SH-SY5Y (cell line): Measurements from ENCODE around the gene FOSL1.

Experiments
- GATA2 ChIP-seq: IDR thresholded peaks from 2 replicates; pipeline ENCODE4 v1.6.1; 2011; ENCODE audit warnings: mild to moderate bottlenecking, low read depth, low read length
- GATA3 ChIP-seq: IDR thresholded peaks from 2 replicates; pipeline ENCODE4 v1.6.1; 2011; ENCODE audit warnings: low read depth, mild to moderate bottlenecking, low read length, moderate library complexity

The FOSL1 gene

DNA sequence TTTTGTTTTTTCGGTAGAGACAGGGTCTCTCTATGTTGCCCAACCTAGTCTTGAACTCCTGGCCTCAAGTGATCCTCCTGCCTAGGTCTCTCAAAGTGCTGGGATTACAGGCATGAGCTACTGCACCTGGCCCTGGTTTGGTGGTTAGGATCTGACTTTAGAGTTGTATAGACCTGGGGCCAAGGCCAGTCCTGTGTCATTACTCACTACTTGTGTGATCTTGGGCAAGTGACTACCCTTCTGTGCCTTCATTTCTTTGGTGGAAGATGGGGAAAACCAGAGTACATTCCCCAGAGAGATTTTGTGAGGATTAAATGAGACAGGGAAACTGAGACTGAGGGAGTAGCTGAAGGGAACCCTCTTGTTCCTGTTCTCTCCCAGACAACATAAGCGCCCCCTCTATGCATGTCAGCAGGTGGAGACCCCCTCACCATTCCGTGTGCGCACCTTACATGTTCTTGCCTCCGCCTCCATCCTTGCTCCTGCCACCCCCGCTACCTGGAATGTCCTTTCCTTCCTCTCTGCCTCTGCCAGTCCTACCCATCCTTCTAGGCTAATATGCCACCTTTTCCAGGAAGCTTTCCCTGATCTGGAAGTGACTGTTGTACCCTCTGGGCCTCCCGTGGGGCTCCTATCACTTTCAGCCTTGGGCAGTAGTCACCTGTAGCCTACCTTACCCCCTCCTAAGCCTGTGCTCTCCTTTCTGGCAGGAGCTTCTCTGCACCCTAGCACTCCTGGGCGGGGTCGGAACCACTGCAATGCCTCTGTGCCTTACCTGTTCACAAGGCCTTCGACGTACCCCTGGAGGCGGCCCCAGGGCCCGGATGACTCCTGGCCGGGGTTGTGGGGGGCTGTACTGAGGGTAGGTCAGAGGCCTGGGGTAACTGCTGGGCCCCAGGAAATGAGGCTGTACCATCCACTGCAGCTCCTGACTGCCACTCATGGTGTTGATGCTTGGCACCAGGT lies 3.9 kb downstream of the FOSL1 start:
- TF ChIP-seq GATA3 (no peak), GATA2 (no peak)

- TF ChIP-seq GATA2 = no peak
- TF ChIP-seq GATA3 = no peak
Measured at GRCh38 chr11:65895482-65895981, 4.7 kb downstream of the FOSL1 start.

- TF ChIP-seq GATA3 (no peak), GATA2 (no peak)
Measured at GRCh38 chr11:65894034-65894591, 6.1 kb downstream of the FOSL1 start.

GRCh38 chr11:65892661-65893317 lies 7.4 kb downstream of the FOSL1 start:
- TF ChIP-seq GATA3 = no peak
- no peak for TF ChIP-seq GATA2

GRCh38 chr11:65891219-65892136 lies 8.7 kb downstream of the FOSL1 start:
- TF ChIP-seq GATA3 = no peak
- TF ChIP-seq GATA2 = no peak

DNA sequence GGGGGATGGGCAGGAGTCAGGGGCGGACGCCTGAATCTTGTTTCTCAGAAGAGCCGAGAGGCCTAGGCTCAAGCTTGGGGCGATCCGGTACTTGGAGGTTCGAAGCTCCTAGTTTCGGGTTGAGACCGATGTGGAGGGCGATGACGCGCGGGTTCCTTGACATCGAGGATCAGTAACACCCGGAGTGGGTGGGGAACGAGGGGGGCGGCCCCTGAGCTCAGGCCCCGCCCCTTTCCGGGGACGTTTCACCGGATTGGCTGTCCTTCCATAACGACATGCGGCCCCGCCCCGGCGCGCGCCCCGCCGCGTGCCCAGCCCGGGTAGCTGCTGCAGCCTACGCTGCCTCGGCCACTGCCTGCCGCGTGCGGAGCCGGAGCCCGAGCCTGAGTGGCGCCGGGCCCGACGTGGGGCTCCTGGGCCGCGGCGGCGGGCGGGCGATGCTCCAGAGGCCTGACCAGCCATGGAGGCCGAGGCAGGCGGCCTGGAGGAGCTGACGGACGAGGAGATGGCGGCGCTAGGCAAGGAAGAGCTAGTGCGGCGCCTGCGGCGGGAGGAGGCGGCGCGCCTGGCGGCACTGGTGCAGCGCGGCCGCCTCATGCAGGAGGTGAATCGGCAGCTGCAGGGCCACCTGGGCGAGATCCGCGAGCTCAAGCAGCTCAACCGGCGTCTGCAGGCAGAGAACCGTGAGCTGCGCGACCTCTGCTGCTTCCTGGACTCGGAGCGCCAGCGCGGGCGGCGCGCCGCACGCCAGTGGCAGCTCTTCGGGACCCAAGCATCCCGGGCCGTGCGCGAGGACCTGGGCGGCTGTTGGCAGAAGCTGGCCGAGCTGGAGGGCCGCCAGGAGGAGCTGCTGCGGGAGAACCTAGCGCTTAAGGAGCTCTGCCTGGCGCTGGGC lies 9.6 kb downstream of the FOSL1 start, which contains the start of gene CCDC85B:
TSS of gene CCDC85B (plus strand) at position 350 of the 895 bp plus-strand sequence. CDS start at position 461, 111 bp downstream.
- no peak for TF ChIP-seq GATA2
- no peak for TF ChIP-seq GATA3

DNA sequence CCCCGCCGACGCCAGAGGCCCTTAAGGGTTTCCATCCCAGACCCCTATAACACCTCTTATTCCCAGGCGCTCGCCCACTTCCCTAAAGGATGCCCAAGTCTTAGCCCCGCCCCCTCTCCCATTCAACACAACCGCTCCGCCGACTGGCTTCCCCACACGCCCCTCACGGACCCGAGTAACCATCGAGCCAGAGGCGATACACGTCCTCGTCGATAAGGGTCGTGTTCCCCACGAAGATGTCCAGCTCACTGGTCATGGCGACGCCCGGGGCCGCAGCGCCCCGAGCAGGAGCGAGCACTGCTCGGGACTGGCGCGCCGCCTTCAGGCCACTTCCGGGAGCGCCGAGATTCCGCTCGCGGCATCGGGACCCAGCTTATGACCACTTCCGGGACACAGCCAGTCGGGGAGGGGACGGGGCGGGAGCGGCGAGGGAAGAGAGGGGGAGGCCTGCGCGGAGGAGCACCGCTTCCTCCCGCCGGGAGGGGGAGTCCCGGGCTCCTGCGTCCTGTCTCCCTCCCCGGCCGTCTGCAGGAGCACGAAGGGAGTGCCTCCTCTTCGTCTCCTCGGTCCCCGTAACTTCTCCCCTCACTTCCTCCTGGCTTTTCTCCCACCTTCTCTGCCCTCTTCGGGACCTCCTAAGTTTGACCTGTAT lies 11.9 kb downstream of the FOSL1 start, which contains the start of gene FIBP:
TSS of gene FIBP (minus strand) at position 309 of the 652 bp plus-strand sequence. CDS start at position 256, 53 bp downstream.
- TF ChIP-seq GATA3 (no peak), GATA2 (no peak; the same call in 1 of the 2 replicates)

DNA sequence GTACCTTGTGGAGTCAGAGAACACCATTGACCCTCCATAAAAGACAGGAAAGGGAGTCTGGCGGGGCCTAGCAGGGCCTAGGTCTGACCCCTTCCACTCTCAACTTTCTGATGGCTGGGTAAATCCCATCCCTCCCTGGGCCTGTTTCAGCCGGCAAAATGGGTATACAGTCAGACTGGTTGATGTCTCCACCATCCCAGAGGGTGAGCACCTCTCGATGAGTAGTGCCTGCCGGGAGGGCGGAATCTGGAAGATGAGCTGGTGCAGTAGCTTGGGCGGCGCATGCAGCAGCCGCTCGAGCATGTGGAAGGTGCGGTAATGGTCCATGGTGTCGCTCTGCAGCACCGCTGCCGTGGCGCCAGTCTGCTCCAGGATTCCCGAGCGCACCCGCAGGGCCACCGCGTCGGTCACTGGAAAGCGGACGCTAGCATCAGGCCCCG lies 12.4 kb downstream of the FOSL1 start:
- TF ChIP-seq GATA2 = no peak
- no peak for TF ChIP-seq GATA3

DNA sequence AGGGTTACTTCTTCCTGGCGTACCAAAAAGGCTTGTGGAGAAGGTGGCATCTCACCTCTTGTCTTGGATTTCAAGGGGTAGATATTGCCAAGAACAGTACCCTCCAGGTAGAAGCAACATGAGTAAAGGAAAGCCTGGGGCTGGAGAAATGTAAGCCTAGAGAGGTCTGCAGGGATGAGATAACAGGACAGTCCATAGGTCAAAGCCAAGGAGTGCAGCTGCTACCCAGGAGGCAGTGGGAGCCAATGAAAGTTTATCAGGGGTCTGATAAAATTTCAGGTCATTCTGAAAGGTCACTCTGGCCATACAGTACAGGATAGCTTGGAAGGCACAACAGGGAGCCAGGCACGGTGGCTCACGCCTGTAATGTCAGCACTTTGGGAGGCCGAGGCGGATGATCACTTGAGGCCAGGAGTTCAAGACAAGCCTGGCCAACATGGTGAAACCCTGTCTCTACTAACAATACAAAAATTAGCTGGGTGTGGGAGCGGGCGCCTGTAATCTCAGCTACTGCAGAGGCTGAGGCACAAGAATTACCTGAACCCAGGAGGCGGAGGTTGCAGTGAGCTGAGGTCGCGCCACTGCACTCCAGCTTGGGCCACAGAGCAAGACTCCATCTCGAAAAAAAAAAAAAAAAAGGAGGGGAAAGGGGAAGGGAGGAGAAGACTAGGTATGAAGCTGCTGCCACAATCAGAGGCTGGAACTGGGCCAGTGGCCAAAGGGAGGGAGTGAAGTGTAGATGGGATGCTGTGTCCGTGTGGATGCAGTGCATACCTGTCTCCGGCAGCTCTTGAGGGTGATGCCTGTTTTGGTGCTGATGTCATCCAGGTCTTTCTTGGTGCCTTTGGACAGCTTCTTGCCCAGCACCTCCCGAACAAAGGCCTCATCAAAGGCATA lies 13.1 kb downstream of the FOSL1 start:
- no peak for TF ChIP-seq GATA3
- TF ChIP-seq GATA2 = no peak

GRCh38 chr11:65885808-65886536 lies 14.2 kb downstream of the FOSL1 start:
- TF ChIP-seq GATA2 = no peak
- TF ChIP-seq GATA3 = no peak
